Mammary epithelial cell (primary cell): Measurements from ENCODE around the gene DENND10.

Source experiments
- CTCF ChIP-seq, 2 donors: IDR thresholded peaks in 1 of 2; conservative IDR thresholded peaks in 1 of 2; 2 replicates each; pipeline ENCODE4 v1.5.1; 2011 to 2012; ENCODE audit warnings: inconsistent platforms in 2 of 2, low read length in 2 of 2, mild to moderate bottlenecking in 2 of 2, control low read depth in 1 of 2, low read depth in 1 of 2; ENCODE audit not compliant: insufficient read depth in 1 of 2; ENCODE audit errors: extremely low read depth in 1 of 2
- EZH2 ChIP-seq: IDR thresholded peaks from 2 replicates; pipeline ENCODE4 v1.6.1; 2012; ENCODE audit warnings: low read length, inconsistent platforms, borderline replicate concordance

- no peak for TF ChIP-seq CTCF (conservative IDR thresholded peaks at IDR 0.05 in 1 of 2, IDR thresholded peaks at IDR 0.05 in 1 of 2; ENCODE audit: extremely low read depth in 1 of 2, insufficient read depth in 1 of 2, low read depth in 1 of 2, low read length in 2 of 2)
- TF ChIP-seq EZH2: no peak
These were observed 32.2 kb downstream of the DENND10 start for GRCh38 chr10:119136084-119136483.
